HepG2 (cell line): ENCODE results near the gene CPT1C. TPM values are rescaled to one million over a fixed set of nuclear protein-coding genes. Genes with fewer than 3 reads are reported as not detected.

ENCODE experiments used
- CTCF ChIP-seq: sonication (generic); formaldehyde crosslinking; IDR thresholded peaks from 2 replicates; pipeline ENCODE4 v1.5.0; 2020; ENCODE audit warnings: mild to moderate bottlenecking, missing genetic modification reagents, moderate library complexity
- PBX2 ChIP-seq: IDR thresholded peaks from 2 replicates; pipeline ENCODE4 v1.6.1; 2016; ENCODE audit warnings: control low read depth
- SMC3 ChIP-seq: IDR thresholded peaks from 2 replicates; pipeline ENCODE4 v1.6.1; 2011; ENCODE audit warnings: low read length, improper control_type of control experiment
- SP1 ChIP-seq, 2 experiments: fragments of 450-650 bp in 1 of 2; sonication (generic) in 1 of 2; formaldehyde crosslinking in 1 of 2; IDR thresholded peaks; 2 replicates each; pipeline versions ENCODE4 v1.4.0 to v1.6.1; 2016 to 2020; ENCODE audit warnings: missing genetic modification reagents in 1 of 2
- STAG1 ChIP-seq: sonication (generic); formaldehyde crosslinking; IDR thresholded peaks from 2 replicates; pipeline ENCODE4 v1.4.0; 2020; ENCODE audit warnings: missing genetic modification reagents
- THAP7 ChIP-seq: sonication (generic); formaldehyde crosslinking; IDR thresholded peaks from 2 replicates; pipeline ENCODE4 v1.8.1; 2023; ENCODE audit warnings: mild to moderate bottlenecking, missing genetic modification reagents
- XRCC5 ChIP-seq: fragments of 200-400 bp; formaldehyde crosslinking; optimal IDR thresholded peaks from 2 replicates; pipeline ENCODE3; 2017; ENCODE audit warnings: mild to moderate bottlenecking, low read length
- ZFY ChIP-seq: sonication (generic); formaldehyde crosslinking; IDR thresholded peaks from 2 replicates; pipeline ENCODE4 v1.4.0; 2020; ENCODE audit warnings: missing genetic modification reagents
- ZNF101 ChIP-seq: sonication (generic); formaldehyde crosslinking; IDR thresholded peaks from 2 replicates; pipeline ENCODE4 v1.4.0; 2020; ENCODE audit warnings: mild to moderate bottlenecking, low read depth, missing genetic modification reagents, borderline replicate concordance
- ZNF17 ChIP-seq: sonication (generic); formaldehyde crosslinking; IDR thresholded peaks from 2 replicates; pipeline ENCODE4 v1.5.0; 2020; ENCODE audit warnings: mild to moderate bottlenecking, missing genetic modification reagents
- ZNF383 ChIP-seq: sonication (generic); formaldehyde crosslinking; IDR thresholded peaks from 2 replicates; pipeline ENCODE4 v1.4.0; 2020; ENCODE audit warnings: missing genetic modification reagents, mild to moderate bottlenecking, borderline replicate concordance
- polyA plus RNA-seq, 8 experiments: library from polyadenylated mRNA; depleted of rRNA in 3 of 8; stranded (reverse) in 7 of 8; unstranded in 1 of 8; fragments of >200 nt; fragmentation: Illumina TruSeq in 4 of 8; extraction: Trizol in 4 of 8; gene quantifications; 2 replicates each; pipeline versions ENCODE4 v1.2.1 to v1.2.3, GENCODE V29; 2011 to 2016; ENCODE audit warnings: low read depth in 4 of 8, missing spikeins in 1 of 8, mixed read lengths in 1 of 8; ENCODE audit not compliant: insufficient read depth in 1 of 8
- total RNA-seq, 5 experiments: library from RNA; depleted of rRNA; stranded (reverse); fragments of >200 nt; fragmentation: Illumina TruSeq; extraction: Trizol; gene quantifications; 2 replicates each; pipeline ENCODE4 v1.2.3, GENCODE V29; 2016; ENCODE audit warnings: low read depth in 1 of 5
- TF ChIP-seq, protein P1 (sequence below): sonication (generic); formaldehyde crosslinking; IDR thresholded peaks from 2 replicates; pipeline ENCODE4 v1.4.0; 2020; ENCODE audit warnings: missing genetic modification reagents, borderline replicate concordance
- TF ChIP-seq, protein P2 (sequence below): sonication (generic); formaldehyde crosslinking; IDR thresholded peaks from 2 replicates; pipeline ENCODE4 v1.4.0; 2020; ENCODE audit warnings: missing genetic modification reagents
- TF ChIP-seq, protein P3 (sequence below): sonication (generic); formaldehyde crosslinking; IDR thresholded peaks from 2 replicates; pipeline ENCODE4 v1.8.1; 2023; ENCODE audit warnings: missing genetic modification reagents, inconsistent platforms, borderline replicate concordance

Gene CPT1C
- total and polyA plus RNA-seq, 2 of the 13 experiments (the other 11 are each of a cell fraction or from before 2014, with no cell fraction given): 0.18 TPM; not detected in 1

- TF ChIP-seq, protein P1, sequence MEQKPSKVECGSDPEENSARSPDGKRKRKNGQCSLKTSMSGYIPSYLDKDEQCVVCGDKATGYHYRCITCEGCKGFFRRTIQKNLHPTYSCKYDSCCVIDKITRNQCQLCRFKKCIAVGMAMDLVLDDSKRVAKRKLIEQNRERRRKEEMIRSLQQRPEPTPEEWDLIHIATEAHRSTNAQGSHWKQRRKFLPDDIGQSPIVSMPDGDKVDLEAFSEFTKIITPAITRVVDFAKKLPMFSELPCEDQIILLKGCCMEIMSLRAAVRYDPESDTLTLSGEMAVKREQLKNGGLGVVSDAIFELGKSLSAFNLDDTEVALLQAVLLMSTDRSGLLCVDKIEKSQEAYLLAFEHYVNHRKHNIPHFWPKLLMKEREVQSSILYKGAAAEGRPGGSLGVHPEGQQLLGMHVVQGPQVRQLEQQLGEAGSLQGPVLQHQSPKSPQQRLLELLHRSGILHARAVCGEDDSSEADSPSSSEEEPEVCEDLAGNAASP: no peak
- TF ChIP-seq ZNF101 (CRISPR knock-in tag) (no peak), STAG1 (CRISPR knock-in tag) (peak; percentile 52), ZFY (0 out of 2 replicates have a peak, but pooled peaks have one; percentile 15), ZNF17 (CRISPR knock-in tag) (no peak), THAP7 (CRISPR knock-in tag) (no peak), SP1 (IDR thresholded peaks at IDR 0.05) (no peak), SP1 (CRISPR knock-in tag; IDR thresholded peaks at IDR 0.05) (peak; percentile 34; the same call in 1 of the 2 replicates), CTCF (CRISPR knock-in tag) (peak; percentile 75), PBX2 (CRISPR knock-in tag) (0 out of 2 replicates have a peak, but pooled peaks have one; percentile 4), SMC3 (0 out of 2 replicates have a peak, but pooled peaks have one; percentile 16), ZNF383 (CRISPR knock-in tag) (no peak), XRCC5 (peak; percentile 72)
- TF ChIP-seq, protein P2, sequence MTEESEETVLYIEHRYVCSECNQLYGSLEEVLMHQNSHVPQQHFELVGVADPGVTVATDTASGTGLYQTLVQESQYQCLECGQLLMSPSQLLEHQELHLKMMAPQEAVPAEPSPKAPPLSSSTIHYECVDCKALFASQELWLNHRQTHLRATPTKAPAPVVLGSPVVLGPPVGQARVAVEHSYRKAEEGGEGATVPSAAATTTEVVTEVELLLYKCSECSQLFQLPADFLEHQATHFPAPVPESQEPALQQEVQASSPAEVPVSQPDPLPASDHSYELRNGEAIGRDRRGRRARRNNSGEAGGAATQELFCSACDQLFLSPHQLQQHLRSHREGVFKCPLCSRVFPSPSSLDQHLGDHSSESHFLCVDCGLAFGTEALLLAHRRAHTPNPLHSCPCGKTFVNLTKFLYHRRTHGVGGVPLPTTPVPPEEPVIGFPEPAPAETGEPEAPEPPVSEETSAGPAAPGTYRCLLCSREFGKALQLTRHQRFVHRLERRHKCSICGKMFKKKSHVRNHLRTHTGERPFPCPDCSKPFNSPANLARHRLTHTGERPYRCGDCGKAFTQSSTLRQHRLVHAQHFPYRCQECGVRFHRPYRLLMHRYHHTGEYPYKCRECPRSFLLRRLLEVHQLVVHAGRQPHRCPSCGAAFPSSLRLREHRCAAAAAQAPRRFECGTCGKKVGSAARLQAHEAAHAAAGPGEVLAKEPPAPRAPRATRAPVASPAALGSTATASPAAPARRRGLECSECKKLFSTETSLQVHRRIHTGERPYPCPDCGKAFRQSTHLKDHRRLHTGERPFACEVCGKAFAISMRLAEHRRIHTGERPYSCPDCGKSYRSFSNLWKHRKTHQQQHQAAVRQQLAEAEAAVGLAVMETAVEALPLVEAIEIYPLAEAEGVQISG (CRISPR knock-in tag): no peak
- TF ChIP-seq, protein P3, sequence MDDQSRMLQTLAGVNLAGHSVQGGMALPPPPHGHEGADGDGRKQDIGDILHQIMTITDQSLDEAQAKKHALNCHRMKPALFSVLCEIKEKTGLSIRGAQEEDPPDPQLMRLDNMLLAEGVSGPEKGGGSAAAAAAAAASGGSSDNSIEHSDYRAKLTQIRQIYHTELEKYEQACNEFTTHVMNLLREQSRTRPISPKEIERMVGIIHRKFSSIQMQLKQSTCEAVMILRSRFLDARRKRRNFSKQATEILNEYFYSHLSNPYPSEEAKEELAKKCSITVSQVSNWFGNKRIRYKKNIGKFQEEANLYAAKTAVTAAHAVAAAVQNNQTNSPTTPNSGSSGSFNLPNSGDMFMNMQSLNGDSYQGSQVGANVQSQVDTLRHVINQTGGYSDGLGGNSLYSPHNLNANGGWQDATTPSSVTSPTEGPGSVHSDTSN (CRISPR knock-in tag): no peak
Observed at GRCh38 chr19:49677901-49678674, 12.8 kb upstream of the CPT1C start (continued).
